HG02763 (cell line): ENCODE results near the gene EVI5L.

Source experiments
- ATAC-seq: cut with Tn5 transposase; IDR thresholded peaks from one replicate; pipeline ENCODE4 v1.9.1; 2021; ENCODE audit warnings: mild to moderate bottlenecking, moderate library complexity; ENCODE audit not compliant: unreplicated experiment

The EVI5L gene

DNA sequence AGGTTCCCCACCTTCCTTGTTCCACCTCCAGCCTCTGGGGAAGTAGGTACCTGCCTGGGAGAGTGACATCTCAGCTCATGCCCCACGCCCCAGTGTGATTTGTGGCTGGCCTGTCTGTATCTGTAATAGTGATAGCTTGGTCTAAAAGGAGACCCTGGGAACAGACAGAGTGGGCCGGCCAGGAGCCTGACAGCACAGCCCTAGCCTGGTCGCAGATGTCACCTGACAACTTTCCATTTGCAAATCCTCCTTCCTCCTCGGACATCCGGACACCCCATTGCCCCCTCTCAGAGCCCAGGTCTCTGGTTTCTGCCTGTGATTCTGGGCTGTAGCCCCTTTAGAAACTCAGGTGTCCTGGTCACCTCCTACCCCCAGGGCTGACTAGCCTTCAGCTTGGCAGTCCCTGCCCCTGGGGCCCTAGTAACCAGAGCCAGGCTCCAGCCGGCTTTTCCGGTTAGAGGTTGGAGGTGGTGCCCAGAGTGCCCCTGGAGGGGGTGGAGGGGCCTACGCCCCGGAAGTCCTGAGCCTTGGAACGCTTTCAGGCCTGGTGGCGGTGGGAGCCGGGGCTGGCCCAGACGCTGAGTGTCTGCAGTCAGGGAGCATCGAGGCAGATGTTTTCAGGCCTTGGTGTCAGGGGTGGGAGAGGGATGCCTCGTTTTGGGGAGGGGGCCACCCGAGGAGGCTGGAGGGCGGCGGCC is 64.7 kb downstream of the EVI5L start:
- no peak for ATAC-seq

GRCh38 chr19:7895565-7895964 is 65.5 kb downstream of the EVI5L start:
- no peak for ATAC-seq

DNA sequence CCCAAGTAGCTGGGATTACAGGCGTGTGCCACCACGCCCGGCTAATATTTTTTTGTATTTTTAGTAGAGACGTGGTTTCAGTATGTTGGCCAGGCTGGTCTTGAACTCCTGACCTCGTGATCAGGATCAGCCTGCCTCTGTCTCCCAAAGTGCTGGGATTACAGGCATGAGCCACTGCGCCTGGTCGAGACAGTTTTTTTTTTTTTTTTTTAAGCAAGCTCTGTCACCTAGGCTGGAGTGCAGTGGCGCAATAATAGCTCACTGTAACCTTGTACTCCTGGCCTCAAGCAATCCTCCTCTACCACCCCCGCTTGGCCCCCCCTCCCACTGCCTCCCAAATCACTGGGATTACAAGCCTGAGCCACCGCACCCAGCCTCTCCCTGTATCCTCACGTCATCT is 67.3 kb downstream of the EVI5L start:
- no peak for ATAC-seq

- no peak for ATAC-seq
Measured at GRCh38 chr19:7898967-7899366, 68.9 kb downstream of the EVI5L start.

- ATAC-seq = no peak
Measured at GRCh38 chr19:7899751-7900378, 69.8 kb downstream of the EVI5L start.

- ATAC-seq = no peak
Measured at GRCh38 chr19:7900401-7900870, 70.4 kb downstream of the EVI5L start.

- ATAC-seq = no peak
Measured at GRCh38 chr19:7900931-7901330, 70.9 kb downstream of the EVI5L start.

DNA sequence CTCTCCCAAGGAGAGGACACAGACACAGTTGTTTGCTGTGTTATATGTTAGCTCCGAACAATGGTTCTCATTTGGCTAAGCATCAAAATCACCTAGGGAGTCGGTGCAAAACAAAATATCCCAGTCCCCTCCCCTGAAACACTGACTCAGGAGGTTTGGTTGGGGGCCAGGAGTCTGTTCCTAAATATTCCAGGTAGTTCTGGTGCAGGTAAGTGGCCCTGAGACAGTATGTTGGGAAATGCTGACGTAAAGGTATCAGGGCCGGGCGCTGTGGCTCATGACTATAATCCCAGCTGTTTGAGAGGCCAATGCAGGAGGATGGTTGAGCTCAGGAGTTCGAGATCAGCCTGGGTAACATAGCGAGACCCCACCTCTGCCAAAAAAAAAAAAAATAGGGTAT is 71.3 kb downstream of the EVI5L start:
- no peak for ATAC-seq

DNA sequence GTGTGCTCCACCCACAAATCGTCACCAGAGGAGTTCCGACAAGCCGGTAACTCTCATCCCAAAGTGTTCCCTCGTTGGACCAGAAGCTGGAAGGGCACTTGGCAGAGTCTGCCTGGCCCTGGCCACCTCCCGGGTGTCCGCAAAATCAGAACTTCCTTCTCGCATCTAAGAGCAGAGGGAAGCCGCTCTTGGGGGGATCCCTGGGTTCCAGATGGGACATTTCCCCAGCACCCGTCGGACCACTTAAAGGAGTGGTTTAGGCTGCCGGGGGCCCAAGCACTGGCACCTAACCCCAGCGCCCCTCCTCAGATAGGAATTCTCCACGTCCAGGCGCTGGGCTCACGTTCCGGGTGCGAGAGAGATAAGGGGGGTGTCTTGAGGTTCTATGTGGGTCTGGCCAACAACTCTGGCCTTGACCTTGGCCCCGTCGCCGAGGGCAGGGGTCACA is 72.8 kb downstream of the EVI5L start:
- no peak for ATAC-seq

DNA sequence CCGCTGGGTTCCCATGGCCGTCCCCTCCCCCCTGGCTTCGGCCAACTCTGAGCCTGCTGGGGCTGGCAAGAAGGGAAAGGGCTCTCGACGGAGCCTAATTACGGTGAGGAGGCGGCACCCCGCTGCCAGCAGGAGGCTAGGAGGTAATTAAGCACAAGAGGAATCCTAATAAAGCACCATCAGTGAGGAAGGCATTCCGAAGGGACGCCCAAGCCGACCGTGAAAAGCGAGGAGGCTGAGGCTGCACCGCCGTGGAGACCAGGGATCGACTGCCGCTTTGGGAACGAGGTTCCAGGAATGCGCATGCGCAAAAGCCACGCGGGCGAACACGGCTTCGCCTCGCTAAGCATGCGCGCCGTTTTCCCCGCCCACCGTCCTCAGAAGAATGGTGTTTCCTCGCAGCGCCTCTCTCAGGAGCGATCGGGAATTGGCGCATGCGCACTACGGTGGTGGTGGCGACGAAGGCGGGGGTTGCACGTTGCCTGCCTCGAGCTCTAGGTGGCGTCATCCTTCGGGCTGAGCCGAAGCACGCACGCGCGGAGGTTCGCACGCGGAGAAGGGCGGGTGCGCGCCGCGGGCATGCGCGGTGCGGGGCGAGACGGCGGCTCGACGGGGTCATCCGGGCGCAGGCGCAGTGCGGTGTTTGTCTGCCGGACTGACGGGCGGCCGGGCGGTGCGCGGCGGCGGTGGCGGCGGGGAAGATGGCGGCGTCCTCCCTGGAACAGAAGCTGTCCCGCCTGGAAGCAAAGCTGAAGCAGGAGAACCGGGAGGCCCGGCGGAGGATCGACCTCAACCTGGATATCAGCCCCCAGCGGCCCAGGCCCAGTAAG is 73.4 kb downstream of the EVI5L start, which contains the start of gene MAP2K7:
Gene MAP2K7 (plus strand): TSS at position 634 of the 830 bp plus-strand sequence. CDS start 68 bp downstream, at position 702.
- peak; percentile 90 for ATAC-seq

DNA sequence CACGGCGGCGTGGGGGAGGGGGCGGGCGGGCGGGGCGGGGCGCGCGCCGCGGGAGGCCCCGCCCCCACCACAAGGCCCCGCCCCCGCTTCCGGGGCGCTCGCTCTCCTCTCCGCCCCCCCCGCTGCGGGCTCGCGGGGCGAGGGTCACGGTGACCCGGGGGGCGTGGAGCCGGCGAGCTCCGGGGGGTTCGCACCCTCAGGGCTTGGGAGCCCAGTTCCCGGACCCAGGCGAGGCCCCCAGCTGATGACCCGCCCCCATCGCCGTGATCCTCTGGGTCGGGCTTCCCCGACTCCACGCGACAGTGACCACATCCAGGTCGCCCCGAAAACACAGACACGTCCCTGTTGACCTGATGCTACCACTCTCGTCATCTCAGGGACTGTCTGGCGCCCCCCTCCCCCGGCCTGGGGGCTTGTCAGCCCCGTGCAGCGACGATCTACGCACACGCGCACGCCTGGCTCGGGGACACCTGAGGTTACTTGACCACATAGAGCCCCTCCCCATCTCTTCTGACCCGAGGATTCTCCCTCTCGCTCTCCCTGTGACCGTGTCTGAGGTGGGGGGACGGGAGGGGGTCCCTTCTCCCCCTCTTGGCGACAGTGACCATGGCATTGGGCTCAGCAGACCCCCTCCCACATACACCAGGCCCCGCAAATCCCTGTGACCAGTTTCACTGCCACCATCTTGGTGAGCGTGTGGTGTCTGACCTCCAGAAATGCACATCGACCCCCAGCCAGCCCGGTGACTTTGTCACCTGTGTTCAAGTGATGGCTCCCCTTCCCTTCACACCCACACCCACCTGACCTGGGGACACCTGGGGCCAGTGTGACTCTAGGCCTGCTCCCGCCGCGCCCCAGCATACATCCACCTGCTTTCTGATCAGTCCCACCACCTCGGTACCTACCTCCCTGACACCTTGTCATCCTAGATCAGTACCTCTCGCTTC is 74.3 kb downstream of the EVI5L start:
- ATAC-seq = peak; percentile 31

DNA sequence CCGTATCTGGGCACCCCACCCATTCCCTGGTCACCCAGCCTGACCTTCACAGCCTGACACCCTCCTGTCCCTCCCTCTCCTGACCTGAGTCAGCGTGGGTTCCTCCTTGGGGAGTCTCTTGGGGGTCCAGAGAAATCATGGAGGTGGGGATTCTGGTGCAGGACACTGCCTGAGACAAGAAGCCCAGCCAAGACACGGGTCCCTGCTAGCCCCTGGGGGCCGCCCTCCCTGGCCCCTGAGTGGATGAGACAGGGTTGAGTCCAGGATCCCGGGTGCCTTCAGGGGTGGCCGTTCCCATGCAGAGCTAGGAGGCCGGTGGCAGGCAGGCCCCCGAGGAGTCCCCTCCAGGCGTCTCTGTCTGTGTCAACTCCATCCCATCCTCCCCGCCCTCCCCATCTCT is 75.2 kb downstream of the EVI5L start:
- ATAC-seq = no peak

GRCh38 chr19:7905859-7906258 is 75.8 kb downstream of the EVI5L start:
- ATAC-seq = no peak

DNA sequence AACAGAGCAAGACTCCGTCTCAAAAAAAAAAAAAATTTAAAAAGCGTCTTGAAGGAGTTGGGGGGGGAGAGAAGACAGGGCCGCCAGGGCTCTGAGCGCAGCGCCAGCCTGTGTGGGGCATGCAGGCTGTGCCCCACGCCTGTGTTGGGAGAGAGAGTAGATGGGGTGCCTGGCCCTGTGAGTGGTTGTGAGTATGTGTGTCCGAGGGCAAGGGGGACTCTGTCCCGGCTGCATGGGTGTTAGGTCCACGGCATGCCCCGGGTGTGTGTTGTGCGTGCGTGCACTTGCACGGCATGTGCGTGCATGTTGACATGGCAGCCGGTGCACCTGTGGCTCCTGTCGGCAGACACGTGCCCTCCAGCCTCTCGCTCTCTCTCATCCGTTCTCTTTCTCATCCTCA is 77.1 kb downstream of the EVI5L start:
- no peak for ATAC-seq

DNA sequence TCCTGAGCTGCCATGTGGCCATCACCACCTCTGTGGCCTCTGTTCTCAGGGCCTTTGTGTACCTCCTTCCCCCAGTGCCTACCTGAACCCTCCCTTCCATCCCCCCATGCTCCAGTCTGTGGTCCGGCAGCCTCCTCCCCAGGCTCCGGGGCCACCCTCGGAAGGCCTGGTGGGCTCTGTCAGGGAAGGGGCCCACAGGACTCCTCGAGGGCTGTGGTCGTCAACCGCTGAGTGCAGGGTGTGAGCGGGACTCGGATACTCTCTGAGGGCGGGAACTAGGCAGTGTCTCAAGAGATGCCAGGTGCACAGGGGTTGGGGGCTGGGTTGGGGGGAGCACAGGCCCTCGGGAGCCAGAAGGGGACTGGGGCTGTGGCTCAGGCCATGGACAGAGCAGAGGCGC is 77.5 kb downstream of the EVI5L start:
- ATAC-seq = no peak

- ATAC-seq = no peak
Measured at GRCh38 chr19:7908078-7908699, 78.2 kb downstream of the EVI5L start.

GRCh38 chr19:7908742-7909461 is 78.9 kb downstream of the EVI5L start:
- ATAC-seq = no peak

GRCh38 chr19:7909471-7910067 is 79.6 kb downstream of the EVI5L start:
- ATAC-seq = no peak
